Ureter (tissue), 1 donor: ENCODE measurements around the gene ATOH8. TPM values are rescaled to one million over a fixed set of nuclear protein-coding genes. Genes with fewer than 3 reads are reported as not detected.
A peak's percentile ranks its signal among the peaks of the same experiment; 100 is the strongest.
"Not testable (repeated sequence)": the region's sequence is repeated elsewhere in the genome, so short reads cannot be mapped to it uniquely, and the experiment has no call there.

Experiments used
- DNase-seq: peaks from one replicate; pipeline ENCODE4 v3.0.0-alpha.2; 2020; ENCODE audit warnings: low spot score
- total RNA-seq: library from RNA; stranded (reverse); gene quantifications from one replicate; pipeline ENCODE4 v1.2.4, GENCODE V29; 2023
- donor health status: DM: yes; HTN: yes; CAD: no.

The ATOH8 gene
- total RNA-seq, 1 donor from 2014 or later, result 21.8 TPM

GRCh38 chr2:85827879-85828569 lies 74.2 kb downstream of the ATOH8 start:
- DNase-seq, result peak; percentile 35

DNA sequence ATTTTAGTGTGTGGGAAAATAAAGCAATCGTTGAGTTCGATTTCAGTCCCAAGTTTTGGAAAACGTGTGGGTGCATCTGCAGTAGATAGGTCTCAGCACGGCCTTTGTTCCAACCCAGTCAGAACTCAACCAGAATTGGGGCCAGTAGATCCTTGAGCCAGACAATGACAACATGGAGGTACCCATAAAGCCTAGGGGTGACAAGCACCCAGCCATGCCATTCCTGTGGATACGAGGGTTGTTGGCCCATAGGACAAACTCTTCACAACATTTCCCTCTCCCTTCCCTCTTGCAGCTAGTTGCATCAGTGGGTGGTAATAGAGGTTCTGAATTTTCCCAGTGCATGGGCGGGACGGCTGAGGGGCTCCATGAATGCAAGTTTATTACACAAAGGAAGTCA lies 74.9 kb downstream of the ATOH8 start:
- peak; percentile 17 for DNase-seq

GRCh38 chr2:85829394-85829793 lies 75.6 kb downstream of the ATOH8 start:
- not testable (repeated sequence) for DNase-seq

GRCh38 chr2:85830645-85831044 lies 76.9 kb downstream of the ATOH8 start:
- DNase-seq, result peak; percentile 7

DNA sequence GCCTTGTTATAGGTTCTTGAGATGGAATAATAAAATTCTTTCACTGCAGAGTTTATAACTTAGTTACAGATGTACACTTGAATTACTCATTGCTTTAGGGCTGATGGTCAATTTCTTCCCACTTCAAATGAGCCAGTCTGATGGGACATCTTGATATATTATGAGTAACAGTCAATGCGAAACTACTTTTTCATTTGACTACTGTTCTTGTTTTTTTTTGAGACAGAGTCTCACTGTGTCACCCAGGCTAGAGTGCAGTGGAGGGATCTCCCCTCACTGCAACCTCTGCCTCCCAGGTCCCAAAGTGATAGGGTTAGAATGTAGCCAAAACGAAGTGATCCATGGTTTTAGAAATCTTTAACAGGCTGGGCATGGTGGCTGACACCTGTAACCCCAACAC lies 77.9 kb downstream of the ATOH8 start:
- no peak for DNase-seq

GRCh38 chr2:85834466-85834865 lies 80.7 kb downstream of the ATOH8 start:
- DNase-seq, result no peak

Other genes starting within 250 kb of the ATOH8 start
- gene MAT2A, start 214.8 kb upstream of the ATOH8 start, total RNA-seq, result 450 TPM
- 48.9 TPM for gene GGCX, start 192.5 kb upstream of the ATOH8 start, total RNA-seq
- 165 TPM for gene VAMP8, start 176.4 kb upstream of the ATOH8 start, total RNA-seq
- gene VAMP5, start 169.6 kb upstream of the ATOH8 start, total RNA-seq, result 32.8 TPM
- gene RNF181, start 158.2 kb upstream of the ATOH8 start, total RNA-seq, result 115 TPM
- 19.5 TPM for gene TMEM150A, start 151.3 kb upstream of the ATOH8 start, total RNA-seq
- gene C2orf68, start 141.9 kb upstream of the ATOH8 start, total RNA-seq, result 43.1 TPM
- 45.1 TPM for gene USP39, start 137.8 kb upstream of the ATOH8 start, total RNA-seq
- gene SFTPB, start 85.8 kb upstream of the ATOH8 start, total RNA-seq, result 1.7 TPM
- gene GNLY, start 59.6 kb upstream of the ATOH8 start, total RNA-seq, result 1.9 TPM
- 120 TPM for gene ST3GAL5, start 135.0 kb downstream of the ATOH8 start, total RNA-seq